Ovary (tissue), 3 donors: ENCODE measurements around the gene MITF.

ENCODE experiments used
- CTCF ChIP-seq, 3 donors: fragments of 450-650 bp in 2 of 3; fragments of 200-600 bp in 1 of 3; IDR thresholded peaks; one replicate each; pipeline versions ENCODE4 v1.5.1 to v1.8.0; 2016 to 2022; ENCODE audit warnings: antibody characterized with exemption in 3 of 3, mild to moderate bottlenecking in 1 of 3
- EP300 ChIP-seq: sonication (generic); formaldehyde crosslinking; IDR thresholded peaks from one replicate; pipeline ENCODE4 v1.6.1; 2017; ENCODE audit warnings: antibody characterized with exemption
- POLR2A ChIP-seq: fragments of 450-650 bp; IDR thresholded peaks from one replicate; pipeline ENCODE4 v1.6.1; 2017; ENCODE audit warnings: antibody characterized with exemption, mild to moderate bottlenecking, moderate library complexity
- donor health status: DM: no; HTN: no; CAD: no.

GRCh38 chr3:69985266-69985665, 246.0 kb downstream of the MITF start:
- no peak for TF ChIP-seq CTCF (IDR thresholded peaks at IDR 0.05)
- TF ChIP-seq POLR2A, result no peak
- TF ChIP-seq EP300, result no peak
